Embryonic facial prominence (tissue), 1 donor: ENCODE data around the gene GPR82.
"Not testable (repeated sequence)": the region's sequence is repeated elsewhere in the genome, so short reads cannot be mapped to it uniquely, and the experiment has no call there.

Source experiments
- DNase-seq: peaks from one replicate; pipeline ENCODE4 v3.0.0-alpha.2; 2016; ENCODE audit errors: extremely low spot score

GPR82 gene

GRCh38 chrX:41718481-41719235, 5.3 kb upstream of the GPR82 start:
- DNase-seq: no peak

GRCh38 chrX:41719610-41720009, 4.4 kb upstream of the GPR82 start:
- DNase-seq: not testable (repeated sequence)

DNA sequence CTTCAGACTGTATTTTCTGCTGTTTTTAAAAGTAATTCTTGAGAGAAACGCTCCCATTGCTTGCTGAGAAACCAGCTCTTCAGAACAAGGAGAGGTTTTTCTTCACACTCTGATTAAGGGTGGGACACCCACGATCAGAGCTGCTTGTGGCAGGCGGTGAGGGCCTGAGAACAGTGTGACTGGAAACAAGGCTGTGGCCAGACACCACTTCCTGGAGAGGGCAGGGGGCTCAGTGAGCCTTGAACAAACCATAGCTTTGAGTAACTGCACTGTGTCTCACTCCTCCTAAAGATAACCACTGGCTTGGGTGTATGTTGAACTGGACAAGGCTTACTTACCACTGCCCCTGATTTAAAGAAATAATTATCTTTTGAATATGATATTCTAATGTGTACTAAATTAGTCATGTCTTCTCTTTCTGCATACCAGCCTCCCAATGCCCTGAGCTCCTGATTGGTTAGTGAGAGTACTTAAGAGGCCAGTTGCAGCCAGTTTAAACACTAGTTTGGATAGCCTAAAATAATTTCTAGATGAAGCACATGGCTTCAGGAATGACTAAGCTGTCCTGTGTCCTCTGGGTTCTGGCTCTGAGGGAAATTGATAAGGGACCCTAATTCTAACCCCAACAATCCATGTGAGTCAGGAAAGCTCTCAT, 3.7 kb upstream of the GPR82 start:
- DNase-seq: no peak

DNA sequence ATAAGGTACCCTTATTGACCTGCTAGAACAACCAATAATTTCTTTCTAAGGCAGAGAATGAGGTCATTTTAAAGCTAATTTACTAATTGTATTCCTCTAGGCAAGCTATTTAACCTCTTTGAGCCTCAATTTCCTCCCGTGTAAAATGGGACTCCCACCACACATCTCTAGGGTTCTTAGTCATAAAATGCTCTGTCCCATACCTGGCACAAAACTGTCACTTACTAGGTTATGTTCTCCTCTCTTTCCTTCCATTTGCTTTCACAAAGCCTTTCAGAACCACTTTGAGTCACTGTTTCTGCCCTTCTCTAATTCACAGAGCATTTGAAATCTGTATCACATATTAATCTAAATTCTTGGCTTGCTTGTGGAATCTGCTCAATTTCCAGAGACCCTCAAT, 2.4 kb upstream of the GPR82 start:
- DNase-seq: no peak

DNA sequence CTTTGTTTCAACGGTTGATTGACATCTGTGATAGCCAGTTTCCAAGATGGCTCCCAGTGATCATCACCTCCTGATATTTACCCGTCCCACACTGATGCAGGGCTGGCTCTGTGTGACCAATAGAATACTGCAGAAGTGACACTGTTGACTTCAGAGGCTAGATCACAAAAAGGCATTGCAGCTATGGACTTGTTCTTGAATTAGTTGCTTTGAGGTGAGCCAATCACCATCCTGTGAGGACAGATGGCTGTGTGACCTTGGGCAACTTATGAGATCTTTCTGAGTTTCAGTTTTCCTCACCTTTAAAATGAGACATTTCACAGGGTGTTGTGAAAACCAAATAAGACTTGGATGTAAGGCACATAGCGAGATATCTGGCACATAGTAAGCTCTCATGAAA, 1.8 kb upstream of the GPR82 start:
- DNase-seq: no peak

DNA sequence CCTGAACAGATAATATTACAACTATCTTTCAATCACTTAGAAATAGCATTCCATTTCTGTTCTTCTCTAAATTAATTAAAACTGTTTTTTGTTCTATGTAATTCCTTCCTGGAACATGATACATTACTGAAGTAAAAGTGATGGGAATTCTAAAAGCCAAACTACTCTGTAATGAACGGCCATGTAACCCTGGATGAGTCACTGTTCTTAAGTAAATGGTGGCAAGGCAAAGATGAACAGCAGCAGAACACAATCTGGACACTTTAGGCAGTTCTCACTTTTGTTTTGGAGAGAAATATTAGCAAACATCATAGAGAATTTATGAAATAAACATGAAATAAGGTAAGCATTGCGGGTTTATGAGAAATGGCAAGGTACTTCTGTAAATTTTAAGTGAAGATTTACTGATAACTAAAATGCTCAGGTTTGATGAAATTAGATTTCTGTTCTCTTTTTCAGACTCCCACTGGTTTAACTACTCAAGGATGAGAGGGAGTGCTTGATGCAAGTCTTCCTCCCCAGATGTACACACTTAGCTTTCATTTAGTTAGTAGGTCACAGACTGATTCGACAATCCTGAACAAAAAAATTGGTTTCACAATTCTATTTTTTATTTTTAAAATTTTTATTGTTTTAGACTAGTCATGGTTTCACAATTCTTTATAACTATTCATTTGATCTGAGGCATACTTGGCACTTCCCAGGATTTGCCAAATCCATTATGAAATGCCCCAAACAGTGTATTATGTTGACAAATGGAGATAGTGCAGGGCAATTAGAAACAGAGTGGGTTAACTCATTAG, 964 bp upstream of the GPR82 start:
- DNase-seq: no peak

DNA sequence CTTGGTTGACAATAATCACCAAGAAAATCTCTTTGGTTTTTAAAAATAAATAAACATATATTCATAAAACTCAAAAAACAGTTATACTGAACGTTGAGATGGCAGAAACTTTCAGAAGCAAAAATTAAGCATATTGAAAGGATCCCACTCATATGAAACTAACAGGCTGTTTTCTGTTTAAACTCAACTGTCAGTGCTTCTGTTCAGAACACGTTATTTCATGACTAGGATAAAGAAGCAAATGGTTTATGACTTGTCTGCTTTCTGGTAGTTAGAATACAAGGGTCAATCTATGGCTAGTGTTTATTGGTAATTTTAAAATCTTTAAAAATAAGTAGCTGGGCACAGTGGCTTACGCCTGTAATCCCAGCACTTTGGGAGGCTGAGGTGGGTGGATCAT, 4.1 kb downstream of the GPR82 start:
- no peak for DNase-seq

GRCh38 chrX:41730081-41730480, 6.1 kb downstream of the GPR82 start:
- no peak for DNase-seq

GRCh38 chrX:41732260-41732659, 8.3 kb downstream of the GPR82 start:
- no peak for DNase-seq

GRCh38 chrX:41733939-41734338, 10.0 kb downstream of the GPR82 start:
- no peak for DNase-seq

- no peak for DNase-seq
Observed at GRCh38 chrX:41734530-41734929, 10.5 kb downstream of the GPR82 start.

DNA sequence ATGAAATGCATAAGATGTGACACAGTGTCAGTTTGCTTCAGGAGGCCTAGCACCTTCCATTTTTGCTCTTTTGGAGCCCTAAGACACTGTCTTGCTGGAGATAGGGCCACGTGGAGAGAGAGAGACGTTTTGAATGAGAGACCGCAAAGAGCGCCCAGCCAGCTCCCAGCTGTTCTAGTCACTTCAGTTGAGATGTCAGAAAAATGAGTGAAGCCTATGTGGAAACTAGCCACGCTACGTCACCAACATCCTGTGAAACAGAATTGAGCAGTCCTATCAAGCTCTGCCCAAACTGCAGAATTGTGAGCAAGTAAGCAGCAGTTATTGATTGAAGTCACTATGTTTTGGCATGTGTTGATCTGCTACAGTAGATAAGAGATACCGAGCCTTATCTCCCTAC, 13.1 kb downstream of the GPR82 start:
- DNase-seq: no peak

DNA sequence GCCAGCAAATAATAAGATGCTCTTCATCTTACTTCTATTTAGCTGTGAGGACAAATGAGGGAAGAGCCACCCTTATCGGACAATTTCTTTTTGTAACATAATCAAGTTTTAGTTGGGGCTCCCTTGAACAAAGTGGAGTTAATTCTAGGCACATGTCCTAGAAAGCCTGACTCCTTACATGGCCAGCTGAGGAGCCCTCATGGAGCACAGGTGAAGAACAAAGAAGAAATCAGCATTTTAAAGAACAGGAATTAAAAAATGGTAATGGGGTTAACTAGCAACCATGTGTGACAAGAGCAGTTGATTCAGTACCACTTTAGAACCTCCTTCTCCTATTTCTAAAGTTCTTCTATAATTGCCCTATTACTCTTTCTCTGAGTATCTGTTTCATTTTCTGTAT, 15.9 kb downstream of the GPR82 start:
- no peak for DNase-seq

- DNase-seq: no peak
Observed at GRCh38 chrX:41750716-41751115, 26.7 kb downstream of the GPR82 start.

DNA sequence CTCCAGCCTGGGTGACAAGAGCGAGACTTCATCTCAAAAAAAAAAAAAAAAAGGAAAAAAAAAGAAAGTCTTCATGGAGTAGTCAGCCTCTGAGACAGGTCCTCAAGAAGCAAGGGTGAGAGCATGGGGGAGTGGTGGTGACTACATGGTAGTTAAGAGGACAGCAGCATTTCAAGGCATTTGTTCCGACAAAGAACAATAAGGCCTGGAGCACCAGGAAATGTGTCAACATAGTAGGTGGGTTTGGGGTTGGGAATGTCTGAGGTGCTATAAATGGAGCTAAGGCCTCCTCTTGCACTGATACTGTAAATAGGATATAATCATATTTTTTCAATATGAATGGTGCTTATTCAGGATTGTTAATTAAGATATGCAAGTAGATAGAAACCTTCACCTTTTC, 34.4 kb downstream of the GPR82 start:
- DNase-seq: no peak

DNA sequence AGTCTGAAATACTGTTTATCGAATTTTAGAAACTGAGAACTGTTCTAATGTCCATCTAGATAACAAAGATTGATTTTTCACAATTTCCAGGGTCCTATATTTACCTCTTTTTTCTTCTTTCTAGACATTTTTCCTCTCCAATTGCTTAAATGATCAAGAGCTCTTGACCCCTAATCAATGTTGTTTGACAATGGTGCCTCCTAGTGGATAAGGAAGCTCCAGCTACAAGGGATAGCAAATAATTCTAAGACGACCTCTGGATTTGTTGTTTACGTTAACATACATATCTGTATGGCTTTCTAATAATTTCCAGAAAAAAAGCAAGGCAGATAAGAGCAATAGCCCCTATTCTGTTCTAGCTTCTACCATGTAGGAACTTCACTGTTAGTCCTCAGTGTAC, 35.8 kb downstream of the GPR82 start:
- no peak for DNase-seq

DNA sequence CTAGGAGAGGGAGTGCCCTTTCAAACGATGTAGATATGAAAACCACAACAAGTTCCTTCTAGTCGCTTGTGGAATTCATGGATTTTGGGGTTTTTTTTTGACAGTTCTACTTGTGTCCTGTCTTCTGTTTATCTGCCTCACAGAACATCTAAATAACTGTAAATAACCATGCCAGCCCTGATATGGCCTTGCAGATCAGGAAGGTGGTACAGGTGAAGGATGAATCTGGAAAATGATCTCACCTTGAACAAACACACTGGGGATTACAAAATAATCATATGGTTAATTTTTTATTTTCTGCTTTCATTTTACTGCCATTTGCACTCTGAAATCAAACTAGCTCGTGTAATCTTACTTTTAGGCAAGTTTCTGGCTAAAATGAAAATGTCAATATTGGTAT, 37.2 kb downstream of the GPR82 start:
- DNase-seq: no peak

DNA sequence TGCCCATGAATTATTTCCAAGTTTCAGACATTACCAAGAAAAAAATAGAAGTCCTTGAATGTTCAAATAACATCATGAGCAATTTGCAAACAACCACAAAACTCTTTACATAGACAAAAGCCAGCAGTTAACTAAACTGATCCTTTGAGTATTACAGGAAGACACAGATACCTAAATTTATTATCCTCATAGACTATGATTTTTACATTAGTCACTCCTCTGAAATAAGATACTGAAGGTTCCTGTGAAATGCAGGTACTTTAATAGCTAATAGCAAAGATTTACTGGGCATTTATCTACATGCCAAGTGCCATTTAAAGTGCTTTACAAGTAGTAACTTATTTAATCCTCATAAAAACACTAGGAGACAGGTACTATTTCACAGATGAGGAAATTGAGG, 37.7 kb downstream of the GPR82 start:
- no peak for DNase-seq

- DNase-seq: no peak
Observed at GRCh38 chrX:41779030-41779564, 55.1 kb downstream of the GPR82 start.
